ENCODE data around the gene VEZT.

DNA sequence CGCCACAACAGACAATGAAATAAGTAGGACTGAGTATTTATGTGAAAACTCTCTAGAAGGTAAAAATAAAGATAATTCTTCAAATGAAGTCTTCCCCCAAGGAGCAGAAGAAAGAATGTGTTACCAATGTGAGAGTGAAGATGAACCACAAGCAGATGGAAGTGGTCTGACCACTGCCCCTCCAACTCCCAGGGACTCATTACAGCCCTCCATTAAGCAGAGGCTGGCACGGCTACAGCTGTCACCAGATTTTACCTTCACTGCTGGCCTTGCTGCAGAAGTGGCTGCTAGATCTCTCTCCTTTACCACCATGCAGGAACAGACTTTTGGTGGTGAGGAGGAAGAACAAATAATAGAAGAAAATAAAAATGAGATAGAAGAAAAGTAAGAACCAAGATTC is 82.7 kb downstream of the VEZT start:
- TF ChIP-seq POLR2A (IDR thresholded peaks at IDR 0.05; ENCODE audit: low read depth, low read length) (no peak), POLR2AphosphoS5 (IDR thresholded peaks at IDR 0.05; ENCODE audit: low read depth, low read length) (no peak)

All from GM12892 (cell line).